Heart right ventricle (tissue), 16 donors: Measurements from ENCODE around the gene PLA2G4A. TPM values are rescaled to one million over a fixed set of nuclear protein-coding genes. Genes with fewer than 3 reads are reported as not detected.

Source experiments
- ATAC-seq, 8 donors: fragments of 200-7000 bp; cut with Tn5 transposase; one replicate each; pipeline ENCODE4 v1.9.1; 2020; ENCODE audit warnings: mild to moderate bottlenecking in 8 of 8, moderate library complexity in 8 of 8, moderate number of reproducible peaks in 1 of 8
- DNase-seq, 2 donors: peaks; one replicate each; pipeline ENCODE4 v3.0.0-alpha.2; 2020
- H3K27ac ChIP-seq, 10 donors: fragments of 200-600 bp; sonication (generic) in 2 of 10; one replicate each; pipeline versions ENCODE4 v1.5.0 to v1.8.0; 2020 to 2022; ENCODE audit warnings: mild to moderate bottlenecking in 3 of 10
- H3K27me3 ChIP-seq, 7 donors: fragments of 200-600 bp; one replicate each; pipeline ENCODE4 v1.8.0; 2021 to 2022; ENCODE audit warnings: mild to moderate bottlenecking in 2 of 7
- H3K36me3 ChIP-seq, 9 donors: fragments of 200-600 bp; sonication (generic) in 1 of 9; one replicate each; pipeline versions ENCODE4 v1.5.0 to v1.8.0; 2020 to 2022; ENCODE audit warnings: mild to moderate bottlenecking in 2 of 9
- H3K4me1 ChIP-seq, 9 donors: fragments of 200-600 bp; sonication (generic) in 1 of 9; one replicate each; pipeline versions ENCODE4 v1.5.0 to v1.8.0; 2020 to 2022; ENCODE audit warnings: mild to moderate bottlenecking in 4 of 9
- H3K4me3 ChIP-seq, 10 donors: fragments of 200-600 bp; sonication (generic) in 2 of 10; one replicate each; pipeline versions ENCODE4 v1.5.0 to v1.8.0; 2020 to 2022; ENCODE audit warnings: mild to moderate bottlenecking in 7 of 10, moderate library complexity in 2 of 10
- H3K9me3 ChIP-seq, 11 donors: fragments of 200-600 bp in 10 of 11; sonication (generic) in 2 of 11; one replicate each; pipeline versions ENCODE4 v1.5.0 to v1.8.0; 2013 to 2022; ENCODE audit warnings: mild to moderate bottlenecking in 2 of 11, control low read depth in 1 of 11, moderate library complexity in 1 of 11
- WGBS, 2 donors: extraction: QIAGEN DNeasy Blood & Tissue Kit; methylation state at CpG; one replicate each; pipeline ENCODE4 v1.1.7; 2013; ENCODE audit warnings: inconsistent platforms in 1 of 2; 5-methylcytosine and 5-hydroxymethylcytosine counted together
- intact Hi-C, 10 donors: fragments of 100-400 bp; cut with DNase I; formaldehyde crosslinking; loops; one replicate each; pipeline versions ENCODE4 v1.11.1 to v1.14.2; 2022
- polyA plus RNA-seq, 2 donors: library from polyadenylated mRNA; stranded (reverse); fragments of 200-250 nt; gene quantifications; one replicate each; pipeline ENCODE4 v1.2.3, GENCODE V29; 2013
- total RNA-seq, 10 donors: library from RNA; stranded (reverse); fragmentation: NEBNext Ultra II Directional in 3 of 10; extraction: Animal tissue kit (Norgen Biotek cat#: 25700) in 3 of 10; gene quantifications; one replicate each; pipeline versions ENCODE4 v1.2.1 to v1.2.4, GENCODE V29; 2021 to 2023
- TF ChIP-seq, protein P1 (sequence below), 9 donors: fragments of 200-600 bp; sonication (generic) in 2 of 9; IDR thresholded peaks; one replicate each; pipeline versions ENCODE4 v1.5.0 to v1.8.0; 2021 to 2022; ENCODE audit warnings: antibody characterized with exemption in 9 of 9, mild to moderate bottlenecking in 5 of 9, moderate library complexity in 1 of 9
- donor health status: Arrhythmogenic right ventricular cardiomyopathy.
- donor health status: ischemic (EF 13 %, LVEDD 7.1; RV severe dilation, severe dysfunction).
- donor health status: healthy with polysubstance abuse.
- donor health status: DM: no; HTN: yes; CAD: no.
- donor health status: DM: no; HTN: no; CAD: no.
- donor health status: ischemic (EF 25% LVEDD 6.9; RV normal size, moderate dysfunction).
- donor health status: ischemic (EF 25% LVEDD 5.7; RV mildly dilated, moderate dysfunction).
- donor health status: healthy.
- donor health status: DM: yes; HTN: yes; CAD: no.
- donor health status: Ischemic cardiomyopathy.
- donor health status: ischemic (EF 35%, LVEDD 5.7; RV mildly dilated, moderate dysfunction).
- donor health status: nonischemic (EF 11% LVEDD 7.7; RV severe dilation, severe dysfunction).
- donor health status: DM: yes; HTN: yes; CAD: no.
- donor health status: PGD.
- donor health status: ischemic (EF 29% LVEDD 5.4; RV normal size, mild dysfunction).
- donor health status: nonischemic (EF 23%, LVEDD 6.1; RV moderate dilation, normal function).

The PLA2G4A gene
- total and polyA plus RNA-seq, 12 donors = 0.85 to 2.7 (median 1.9) TPM

DNA sequence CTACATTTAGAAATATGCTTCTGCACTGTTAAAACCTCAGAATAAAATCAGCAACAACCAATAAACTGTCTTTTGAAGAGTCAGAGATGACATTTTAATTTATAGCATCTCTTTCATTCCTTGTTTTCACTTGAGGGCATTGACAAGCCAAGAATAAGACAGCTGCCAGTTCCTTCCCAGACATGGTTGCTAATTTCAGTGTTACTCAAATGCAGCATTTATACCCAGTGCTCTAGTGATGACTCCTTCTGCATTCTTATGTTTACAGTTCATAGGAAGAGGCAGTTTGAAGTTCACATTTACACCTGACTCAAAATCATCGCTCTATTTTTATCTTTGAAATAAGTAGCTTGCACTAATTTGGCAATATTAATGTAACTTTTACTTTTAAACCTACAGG is 44.9 kb downstream of the PLA2G4A start:
- H3K27me3 ChIP-seq = no peaks in the 10 kb centered on the region
- intact Hi-C loops = no loop called here
- no peaks in the 10 kb centered on the region for H3K4me1 ChIP-seq
- ATAC-seq (no peak), DNase-seq (no peak)
- H3K4me3 ChIP-seq = no peak overlapping the region
- WGBS, 2 donors = 81 to 86% methylated on average over 1 of the region's 1 CpG
- no peaks in the 10 kb centered on the region for H3K36me3 ChIP-seq
- TF ChIP-seq, protein P1, sequence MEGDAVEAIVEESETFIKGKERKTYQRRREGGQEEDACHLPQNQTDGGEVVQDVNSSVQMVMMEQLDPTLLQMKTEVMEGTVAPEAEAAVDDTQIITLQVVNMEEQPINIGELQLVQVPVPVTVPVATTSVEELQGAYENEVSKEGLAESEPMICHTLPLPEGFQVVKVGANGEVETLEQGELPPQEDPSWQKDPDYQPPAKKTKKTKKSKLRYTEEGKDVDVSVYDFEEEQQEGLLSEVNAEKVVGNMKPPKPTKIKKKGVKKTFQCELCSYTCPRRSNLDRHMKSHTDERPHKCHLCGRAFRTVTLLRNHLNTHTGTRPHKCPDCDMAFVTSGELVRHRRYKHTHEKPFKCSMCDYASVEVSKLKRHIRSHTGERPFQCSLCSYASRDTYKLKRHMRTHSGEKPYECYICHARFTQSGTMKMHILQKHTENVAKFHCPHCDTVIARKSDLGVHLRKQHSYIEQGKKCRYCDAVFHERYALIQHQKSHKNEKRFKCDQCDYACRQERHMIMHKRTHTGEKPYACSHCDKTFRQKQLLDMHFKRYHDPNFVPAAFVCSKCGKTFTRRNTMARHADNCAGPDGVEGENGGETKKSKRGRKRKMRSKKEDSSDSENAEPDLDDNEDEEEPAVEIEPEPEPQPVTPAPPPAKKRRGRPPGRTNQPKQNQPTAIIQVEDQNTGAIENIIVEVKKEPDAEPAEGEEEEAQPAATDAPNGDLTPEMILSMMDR (IDR thresholded peaks at IDR 0.05) = no peak
- no peak overlapping the region for H3K27ac ChIP-seq
- no peaks in the 10 kb centered on the region for H3K9me3 ChIP-seq

DNA sequence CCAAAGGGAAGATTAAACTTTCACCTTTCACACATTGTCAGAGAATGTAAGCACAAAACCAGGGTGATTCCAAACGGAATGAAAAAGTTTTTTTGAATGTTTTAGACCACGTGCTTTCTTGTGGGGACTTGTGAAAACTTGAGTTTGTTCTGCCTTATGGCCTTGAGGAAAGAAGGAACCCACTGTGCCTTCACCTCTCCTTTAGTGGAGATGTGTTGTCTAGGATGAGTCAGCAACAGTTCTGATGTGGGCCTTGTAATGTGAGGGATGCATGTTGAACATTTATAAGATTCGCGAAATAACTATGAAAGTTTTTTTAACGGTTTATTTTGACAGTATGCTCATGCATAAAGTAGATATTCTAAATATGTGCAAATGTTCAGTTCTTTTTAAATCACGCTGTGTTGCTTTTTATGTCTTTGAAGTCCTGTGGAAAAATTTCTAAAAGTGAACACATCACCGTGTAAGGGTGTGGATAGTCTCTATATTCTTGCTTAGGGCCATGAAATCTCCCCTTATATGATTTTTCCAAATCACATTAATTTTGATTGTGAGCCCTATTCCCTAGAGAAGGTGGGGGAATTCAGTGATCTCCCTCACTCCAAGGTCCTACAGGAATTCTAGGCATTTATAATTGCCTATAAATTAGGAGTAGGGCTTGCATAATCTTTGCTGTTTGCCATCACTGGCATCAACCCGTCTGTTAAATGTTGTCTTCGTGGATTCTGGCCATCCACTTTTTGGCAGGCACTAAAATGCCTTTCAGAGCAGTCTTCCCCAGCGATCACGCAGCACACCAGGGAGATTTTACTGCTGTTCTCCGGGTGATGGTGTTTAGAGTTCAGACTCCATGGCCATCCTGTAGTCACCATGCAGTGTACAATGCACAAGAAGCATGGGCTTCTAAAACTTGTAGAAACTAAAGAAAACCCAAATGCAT is 47.4 kb downstream of the PLA2G4A start:
- no peak for ATAC-seq
- Histone ChIP-seq H3K4me3 (no peak overlapping the region), H3K36me3 (no peaks in the 10 kb centered on the region), H3K27me3 (no peaks in the 10 kb centered on the region), H3K4me1 (peaks cover 0 to 5% (median 0%) of the 10 kb centered on the region in 9 donors), H3K9me3 (no peaks in the 10 kb centered on the region), H3K27ac (no peak overlapping the region)
- intact Hi-C loops = no loop called here
- 83 to 87% methylated on average over 12 of the region's 12 CpGs for WGBS, 2 donors
- TF ChIP-seq, protein P1 (IDR thresholded peaks at IDR 0.05) = no peak
- DNase-seq = no peak

DNA sequence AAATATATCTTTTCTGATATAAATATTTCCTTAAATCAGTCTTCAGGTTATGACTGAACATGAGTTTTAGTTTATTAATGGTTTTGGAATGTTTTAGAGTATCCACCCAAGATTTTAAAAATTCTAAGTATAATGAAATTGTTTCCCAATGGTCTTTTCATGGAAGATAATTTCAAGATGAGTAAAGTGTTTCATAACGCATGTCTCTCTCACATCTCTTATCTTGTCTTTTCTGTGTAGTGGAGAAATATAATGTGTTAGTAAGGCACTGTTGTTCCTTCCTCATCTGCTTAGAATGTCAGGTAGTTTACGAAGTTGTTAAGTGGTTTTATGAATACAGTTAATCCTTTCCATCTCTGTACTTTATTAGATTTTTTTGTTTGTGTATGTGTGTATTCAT is 49.6 kb downstream of the PLA2G4A start:
- WGBS, 2 donors = 83 to 88% methylated on average over 2 of the region's 2 CpGs
- no peaks in the 10 kb centered on the region for H3K27me3 ChIP-seq
- H3K4me3 ChIP-seq = no peak overlapping the region
- TF ChIP-seq, protein P1 (IDR thresholded peaks at IDR 0.05) = no peak
- intact Hi-C loops = no loop called here
- H3K4me1 ChIP-seq = peaks cover 0 to 6% (median 0%) of the 10 kb centered on the region in 9 donors
- H3K27ac ChIP-seq = no peak overlapping the region
- DNase-seq (no peak), ATAC-seq (no peak)
- H3K9me3 ChIP-seq = no peaks in the 10 kb centered on the region
- no peaks in the 10 kb centered on the region for H3K36me3 ChIP-seq

DNA sequence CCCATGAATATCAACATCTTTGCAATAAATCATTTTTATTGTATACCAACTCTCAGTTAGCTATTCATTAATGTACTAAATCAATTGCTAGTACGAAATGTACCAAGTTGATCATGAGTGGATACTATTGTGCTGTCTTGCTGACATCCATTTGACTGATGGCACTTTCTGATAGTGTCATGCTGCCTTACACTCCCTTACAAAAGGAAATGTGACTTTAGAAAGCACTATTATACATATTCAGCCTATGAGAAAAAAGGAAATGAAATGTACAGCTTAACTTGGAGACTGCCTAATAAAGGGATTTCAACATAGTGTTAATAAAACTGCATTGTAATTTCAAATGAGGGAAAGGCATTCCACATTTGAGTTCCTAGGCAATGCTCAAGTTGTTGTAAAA is 52.2 kb downstream of the PLA2G4A start:
- no peak for DNase-seq
- Histone ChIP-seq H3K27me3 (no peaks in the 10 kb centered on the region), H3K4me1 (peaks cover 0 to 6% (median 0%) of the 10 kb centered on the region in 9 donors), H3K27ac (no peak overlapping the region), H3K4me3 (no peak overlapping the region), H3K36me3 (no peaks in the 10 kb centered on the region), H3K9me3 (peaks cover 0 to 11% (median 7%) of the 10 kb centered on the region in 11 donors)
- intact Hi-C loops = no loop called here
- no peak for ATAC-seq
- TF ChIP-seq, protein P1 (IDR thresholded peaks at IDR 0.05) = no peak
- 70 to 71% methylated on average over 1 of the region's 1 CpG for WGBS, 2 donors
